Measurements from ENCODE around the gene PCAT7.

PCAT7 gene

GRCh38 chr9:94603259-94604160 is 48.6 kb downstream of the PCAT7 start:
- no peak overlapping the region for H4K91ac ChIP-seq (ENCODE audit: low read length)
- DNase-seq: peak; percentile 90
- H2BK12ac ChIP-seq (ENCODE audit: low read length in 2 of 2): no peak overlapping the region
- H3K27me3 ChIP-seq (ENCODE audit: control insufficient read depth in 1 of 2, insufficient read depth in 1 of 2, low read length in 2 of 2): peaks cover 33 to 38% of the 10 kb centered on the region in 2 experiments
- 22% methylated on average over 18 of the region's 21 CpGs for WGBS
- H2AK5ac ChIP-seq (ENCODE audit: low read length, severe bottlenecking): no peak overlapping the region
- H4K8ac ChIP-seq (ENCODE audit: low read length): no peak overlapping the region
- no peak overlapping the region for H2AFZ ChIP-seq (ENCODE audit: low read depth, low read length)
- peak overlapping the region; percentile 70 for H3K4me2 ChIP-seq (ENCODE audit: low read length, poor library complexity, severe bottlenecking)
- no peak overlapping the region for H3K14ac ChIP-seq (ENCODE audit: low read length in 2 of 2)
- no peaks in the 10 kb centered on the region for H3K79me1 ChIP-seq (replicated peaks; ENCODE audit: low read length, poor library complexity, severe bottlenecking)
- H2BK120ac ChIP-seq (ENCODE audit: low read depth, low read length): no peak overlapping the region
- H3K9ac ChIP-seq (ENCODE audit: low read length): peak overlapping the region; percentile 35
- H2BK5ac ChIP-seq (ENCODE audit: low read depth, low read length, poor library complexity, severe bottlenecking): no peak overlapping the region
- peak overlapping the region; percentile 37 for H3K27ac ChIP-seq (ENCODE audit: low read length, poor library complexity, severe bottlenecking)
- no peaks in the 10 kb centered on the region for H3K36me3 ChIP-seq (ENCODE audit: control insufficient read depth in 1 of 2, insufficient read depth in 2 of 2, low read depth in 1 of 2, low read length in 2 of 2)
- no peaks in the 10 kb centered on the region for H3K9me3 ChIP-seq (ENCODE audit: control insufficient read depth, low read length)
- H3K23ac ChIP-seq (ENCODE audit: low read length in 2 of 2): no peak overlapping the region
- H3K4ac ChIP-seq (ENCODE audit: low read depth in 1 of 2, low read length in 2 of 2): no peak overlapping the region
- H3K18ac ChIP-seq (ENCODE audit: low read depth in 1 of 2, low read length in 2 of 2): no peak overlapping the region
- H2BK15ac ChIP-seq (ENCODE audit: low read depth, poor library complexity, severe bottlenecking): no peak overlapping the region
- no peak overlapping the region for H3K4me3 ChIP-seq (ENCODE audit: insufficient read depth in 1 of 2, low read depth in 1 of 2, low read length in 2 of 2)
- peaks cover 8% of the 10 kb centered on the region for H3K4me1 ChIP-seq (ENCODE audit: control insufficient read depth, insufficient read depth, low read depth, low read length)

- Histone ChIP-seq H3K4me1 (ENCODE audit: control insufficient read depth, insufficient read depth, low read depth, low read length) (peaks cover 8% of the 10 kb centered on the region), H3K36me3 (ENCODE audit: control insufficient read depth in 1 of 2, insufficient read depth in 2 of 2, low read depth in 1 of 2, low read length in 2 of 2) (no peaks in the 10 kb centered on the region), H3K27me3 (ENCODE audit: control insufficient read depth in 1 of 2, insufficient read depth in 1 of 2, low read length in 2 of 2) (peaks cover 46 to 48% of the 10 kb centered on the region in 2 experiments), H3K4me2 (ENCODE audit: low read length, poor library complexity, severe bottlenecking) (no peak overlapping the region), H2AK5ac (ENCODE audit: low read length, severe bottlenecking) (no peak overlapping the region), H3K9ac (ENCODE audit: low read length) (no peak overlapping the region), H3K9me3 (ENCODE audit: control insufficient read depth, low read length) (no peaks in the 10 kb centered on the region), H3K27ac (ENCODE audit: low read length, poor library complexity, severe bottlenecking) (no peak overlapping the region), H2BK15ac (ENCODE audit: low read depth, poor library complexity, severe bottlenecking) (no peak overlapping the region), H2AFZ (ENCODE audit: low read depth, low read length) (no peak overlapping the region), H2BK120ac (ENCODE audit: low read depth, low read length) (no peak overlapping the region), H3K4ac (ENCODE audit: low read depth in 1 of 2, low read length in 2 of 2) (no peak overlapping the region), H4K8ac (ENCODE audit: low read length) (no peak overlapping the region), H2BK12ac (ENCODE audit: low read length in 2 of 2) (no peak overlapping the region), H3K23ac (ENCODE audit: low read length in 2 of 2) (no peak overlapping the region), H2BK5ac (ENCODE audit: low read depth, low read length, poor library complexity, severe bottlenecking) (no peak overlapping the region), H4K91ac (ENCODE audit: low read length) (no peak overlapping the region), H3K18ac (ENCODE audit: low read depth in 1 of 2, low read length in 2 of 2) (no peak overlapping the region), H3K14ac (ENCODE audit: low read length in 2 of 2) (no peak overlapping the region), H3K79me1 (replicated peaks; ENCODE audit: low read length, poor library complexity, severe bottlenecking) (no peaks in the 10 kb centered on the region), H3K4me3 (ENCODE audit: insufficient read depth in 1 of 2, low read depth in 1 of 2, low read length in 2 of 2) (no peak overlapping the region)
- DNase-seq: no peak
- WGBS: 94% methylated on average over 22 of the region's 24 CpGs
Observed at GRCh38 chr9:94606646-94607422, 52.0 kb downstream of the PCAT7 start.

GRCh38 chr9:94607423-94607691 is 52.5 kb downstream of the PCAT7 start:
- Histone ChIP-seq H3K4me1 (ENCODE audit: control insufficient read depth, insufficient read depth, low read depth, low read length) (peaks cover 8% of the 10 kb centered on the region), H3K14ac (ENCODE audit: low read length in 2 of 2) (no peak overlapping the region), H3K4me2 (ENCODE audit: low read length, poor library complexity, severe bottlenecking) (no peak overlapping the region), H3K23ac (ENCODE audit: low read length in 2 of 2) (no peak overlapping the region), H3K27ac (ENCODE audit: low read length, poor library complexity, severe bottlenecking) (no peak overlapping the region), H2BK120ac (ENCODE audit: low read depth, low read length) (no peak overlapping the region), H4K91ac (ENCODE audit: low read length) (no peak overlapping the region), H3K18ac (ENCODE audit: low read depth in 1 of 2, low read length in 2 of 2) (no peak overlapping the region), H2BK15ac (ENCODE audit: low read depth, poor library complexity, severe bottlenecking) (no peak overlapping the region), H3K36me3 (ENCODE audit: control insufficient read depth in 1 of 2, insufficient read depth in 2 of 2, low read depth in 1 of 2, low read length in 2 of 2) (no peaks in the 10 kb centered on the region), H3K9ac (ENCODE audit: low read length) (no peak overlapping the region), H2AK5ac (ENCODE audit: low read length, severe bottlenecking) (no peak overlapping the region), H3K79me1 (replicated peaks; ENCODE audit: low read length, poor library complexity, severe bottlenecking) (no peaks in the 10 kb centered on the region), H2BK5ac (ENCODE audit: low read depth, low read length, poor library complexity, severe bottlenecking) (no peak overlapping the region), H2AFZ (ENCODE audit: low read depth, low read length) (no peak overlapping the region), H3K9me3 (ENCODE audit: control insufficient read depth, low read length) (no peaks in the 10 kb centered on the region), H2BK12ac (ENCODE audit: low read length in 2 of 2) (no peak overlapping the region), H4K8ac (ENCODE audit: low read length) (no peak overlapping the region), H3K4me3 (ENCODE audit: insufficient read depth in 1 of 2, low read depth in 1 of 2, low read length in 2 of 2) (no peak overlapping the region), H3K4ac (ENCODE audit: low read depth in 1 of 2, low read length in 2 of 2) (no peak overlapping the region), H3K27me3 (ENCODE audit: control insufficient read depth in 1 of 2, insufficient read depth in 1 of 2, low read length in 2 of 2) (peaks cover 46 to 48% of the 10 kb centered on the region in 2 experiments)
- 96% methylated on average over 8 of the region's 8 CpGs for WGBS
- no peak for DNase-seq

GRCh38 chr9:94610181-94610606 is 55.3 kb downstream of the PCAT7 start:
- 75% methylated on average over 6 of the region's 6 CpGs for WGBS

More at GRCh38 chr9:94610181-94610606, 55.3 kb downstream of the PCAT7 start:
- H4K8ac ChIP-seq (ENCODE audit: low read length): no peak overlapping the region
- no peak overlapping the region for H3K23ac ChIP-seq (ENCODE audit: low read length in 2 of 2)
- peaks cover 2% of the 10 kb centered on the region for H3K4me1 ChIP-seq (ENCODE audit: control insufficient read depth, insufficient read depth, low read depth, low read length)
- H3K4me2 ChIP-seq (ENCODE audit: low read length, poor library complexity, severe bottlenecking): no peak overlapping the region
- no peak overlapping the region for H3K27ac ChIP-seq (ENCODE audit: low read length, poor library complexity, severe bottlenecking)
- H3K9ac ChIP-seq (ENCODE audit: low read length): no peak overlapping the region
- H2AFZ ChIP-seq (ENCODE audit: low read depth, low read length): no peak overlapping the region
- H2BK120ac ChIP-seq (ENCODE audit: low read depth, low read length): no peak overlapping the region
- no peaks in the 10 kb centered on the region for H3K36me3 ChIP-seq (ENCODE audit: control insufficient read depth in 1 of 2, insufficient read depth in 2 of 2, low read depth in 1 of 2, low read length in 2 of 2)
- no peak overlapping the region for H2BK12ac ChIP-seq (ENCODE audit: low read length in 2 of 2)
- no peak overlapping the region for H4K91ac ChIP-seq (ENCODE audit: low read length)
- no peak overlapping the region for H3K14ac ChIP-seq (ENCODE audit: low read length in 2 of 2)
- H3K4ac ChIP-seq (ENCODE audit: low read depth in 1 of 2, low read length in 2 of 2): no peak overlapping the region
- no peak overlapping the region for H3K18ac ChIP-seq (ENCODE audit: low read depth in 1 of 2, low read length in 2 of 2)
- DNase-seq: no peak
- no peaks in the 10 kb centered on the region for H3K79me1 ChIP-seq (replicated peaks; ENCODE audit: low read length, poor library complexity, severe bottlenecking)
- no peaks in the 10 kb centered on the region for H3K9me3 ChIP-seq (ENCODE audit: control insufficient read depth, low read length)
- no peak overlapping the region for H2BK5ac ChIP-seq (ENCODE audit: low read depth, low read length, poor library complexity, severe bottlenecking)
- H3K4me3 ChIP-seq (ENCODE audit: insufficient read depth in 1 of 2, low read depth in 1 of 2, low read length in 2 of 2): no peak overlapping the region
- H2AK5ac ChIP-seq (ENCODE audit: low read length, severe bottlenecking): no peak overlapping the region
- peaks cover 39 to 40% of the 10 kb centered on the region in 2 experiments for H3K27me3 ChIP-seq (ENCODE audit: control insufficient read depth in 1 of 2, insufficient read depth in 1 of 2, low read length in 2 of 2)
- H2BK15ac ChIP-seq (ENCODE audit: low read depth, poor library complexity, severe bottlenecking): no peak overlapping the region

Measured in mesenchymal stem cell (in vitro differentiated cells and primary cell).